GM19239 (cell line): ENCODE data around the gene POFUT1.
"Not testable (repeated sequence)": the region's sequence is repeated elsewhere in the genome, so short reads cannot be mapped to it uniquely, and the experiment has no call there.

ENCODE experiments used
- DNase-seq: peaks from one replicate; pipeline ENCODE4 v3.0.0; 2011; ENCODE audit warnings: low spot score; ENCODE audit not compliant: insufficient read length
- FAIRE-seq: peaks from 2 replicates; lab custom pipeline; 2011; peaks lifted over from hg19 to GRCh38; lab: Jason Lieb, UNC

Gene POFUT1

DNA sequence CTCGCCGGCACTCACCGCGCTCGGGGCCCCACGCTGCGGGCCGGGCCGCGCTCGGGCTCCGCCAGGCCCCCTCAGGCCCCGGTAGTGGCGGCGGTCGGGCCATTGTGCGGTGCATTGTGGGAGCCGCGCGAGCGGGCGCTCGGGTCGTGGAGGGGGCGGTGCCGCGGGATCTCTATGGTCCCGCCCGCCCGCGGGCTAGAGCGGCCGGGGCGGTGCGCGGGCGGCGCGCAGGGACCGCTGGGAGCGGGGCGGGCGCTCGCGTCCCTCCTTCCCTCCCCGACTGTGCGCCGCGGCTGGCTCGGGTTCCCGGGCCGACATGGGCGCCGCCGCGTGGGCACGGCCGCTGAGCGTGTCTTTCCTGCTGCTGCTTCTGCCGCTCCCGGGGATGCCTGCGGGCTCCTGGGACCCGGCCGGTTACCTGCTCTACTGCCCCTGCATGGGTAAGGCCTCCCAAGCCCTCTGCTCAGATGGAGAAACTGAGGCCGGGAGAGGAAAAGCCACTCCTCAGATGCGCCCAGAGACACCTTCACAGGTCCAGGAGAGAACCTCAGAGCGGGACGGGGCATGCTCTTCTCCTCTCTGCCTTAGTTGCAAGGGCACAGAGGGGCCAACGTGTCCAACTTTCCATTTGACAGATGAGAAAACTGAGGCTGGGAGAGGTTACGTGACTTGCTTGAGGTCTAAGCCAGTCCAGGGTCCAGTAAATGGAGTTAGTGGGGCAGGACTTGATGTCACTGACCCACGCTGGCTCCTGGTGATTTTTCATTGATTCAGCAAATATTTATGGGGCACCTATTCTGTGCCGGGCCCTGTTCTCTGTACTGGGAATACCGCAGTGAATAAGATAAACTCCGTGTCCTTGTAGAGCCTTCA, at the start of gene POFUT1, which contains the start of gene PLAGL2:
Gene POFUT1 (plus strand): TSS at position 255 of the 873 bp plus-strand sequence. CDS start 62 bp downstream, at position 317.
Gene PLAGL2 (minus strand): TSS at position 118 of the 873 bp plus-strand sequence. CDS start 5,565 bp downstream, outside the sequence.
- peak; percentile 55 for FAIRE-seq
- DNase-seq = peak; percentile 98

DNA sequence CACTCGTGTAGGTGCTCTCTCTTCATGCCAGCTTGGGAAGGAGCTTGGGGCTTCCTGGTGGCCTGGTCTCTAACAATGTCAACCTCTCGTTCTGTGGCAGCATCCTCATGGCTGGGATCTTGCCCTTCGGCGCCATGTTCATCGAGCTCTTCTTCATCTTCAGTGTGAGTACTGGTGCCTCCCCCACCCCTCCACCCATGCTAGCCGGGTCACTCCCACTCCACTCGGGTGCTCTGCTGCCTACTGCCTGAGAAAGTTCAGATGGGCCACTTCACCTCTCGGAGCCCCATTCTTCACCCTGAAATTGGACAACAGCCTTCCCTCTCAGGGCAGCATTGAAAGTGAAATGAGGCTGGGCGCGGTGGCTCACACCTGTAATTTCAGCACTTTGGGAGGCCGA, 49.3 kb upstream of the POFUT1 start:
- no peak for FAIRE-seq
- no peak for DNase-seq

DNA sequence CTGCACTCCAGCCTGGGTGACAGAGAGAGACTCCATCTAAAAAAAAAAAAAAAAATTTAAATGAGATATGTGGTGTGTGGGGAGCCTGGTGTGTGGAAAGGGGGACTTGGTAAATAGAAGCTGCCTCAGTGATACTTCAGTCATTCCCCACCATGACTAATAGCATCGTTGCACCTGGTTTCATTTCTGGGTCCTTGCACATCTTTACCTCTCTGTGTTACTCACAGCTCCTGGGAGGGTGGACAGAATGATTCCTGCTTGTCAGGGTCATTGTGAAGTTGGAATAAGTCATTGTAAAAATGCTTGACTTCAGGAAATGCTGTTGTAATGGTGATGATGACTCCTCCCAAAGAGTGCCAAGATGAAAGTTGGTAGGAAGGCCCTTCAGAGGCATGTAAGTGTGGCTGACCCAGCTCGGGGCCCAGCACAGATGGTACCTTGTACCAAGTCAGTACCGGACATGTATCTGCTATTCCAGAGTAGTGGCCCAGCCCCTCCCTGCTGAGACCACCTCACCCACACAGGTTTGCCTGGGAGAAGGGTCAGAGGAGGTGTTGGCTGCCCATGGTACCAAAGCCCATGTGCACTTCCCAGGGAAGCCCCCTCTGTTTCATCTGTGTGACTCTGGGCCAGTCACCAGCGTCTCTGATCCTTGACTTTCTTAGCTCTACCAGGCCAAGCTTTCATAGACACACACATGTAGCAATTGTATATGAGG, 48.6 kb upstream of the POFUT1 start:
- no peak for FAIRE-seq
- DNase-seq = no peak

DNA sequence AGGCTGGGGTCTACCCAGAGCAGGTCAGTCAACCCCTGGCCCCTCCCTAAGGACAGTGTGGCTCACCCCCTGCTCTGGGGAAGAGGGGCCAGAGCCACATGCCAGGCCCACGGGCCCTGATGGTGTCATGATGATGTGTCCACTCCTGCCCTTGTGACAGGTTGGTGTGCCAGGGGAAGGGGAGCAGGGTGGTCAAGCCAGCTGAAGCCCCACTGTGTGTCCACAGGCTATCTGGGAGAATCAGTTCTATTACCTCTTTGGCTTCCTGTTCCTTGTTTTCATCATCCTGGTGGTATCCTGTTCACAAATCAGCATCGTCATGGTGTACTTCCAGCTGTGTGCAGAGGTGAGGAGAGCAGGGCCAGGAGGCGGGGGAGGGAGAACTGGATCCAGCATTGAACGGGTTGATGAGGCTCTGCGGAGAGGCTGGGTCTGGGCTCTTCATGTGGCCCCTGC, 47.9 kb upstream of the POFUT1 start:
- FAIRE-seq (no peak), DNase-seq (no peak)

DNA sequence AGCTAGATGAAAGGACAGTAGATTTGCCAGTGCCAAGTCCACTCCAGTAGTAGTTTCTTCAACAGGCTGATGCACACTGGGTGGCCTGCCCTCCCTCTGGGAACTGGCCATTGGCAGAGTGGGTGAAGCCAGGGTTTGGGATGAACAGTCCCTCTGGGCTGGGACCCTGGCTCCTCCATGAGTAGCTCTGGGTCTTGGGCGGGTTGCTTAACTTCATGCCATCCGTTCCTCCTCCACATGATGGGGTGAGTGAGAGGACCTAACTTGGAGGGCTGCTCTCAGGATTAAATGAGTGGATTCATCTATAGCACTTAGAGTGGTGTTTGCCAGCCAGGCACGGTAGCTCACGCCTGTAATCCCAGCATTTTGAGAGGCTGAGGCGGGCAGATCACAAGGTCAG, 47.3 kb upstream of the POFUT1 start:
- DNase-seq = no peak
- FAIRE-seq = no peak

DNA sequence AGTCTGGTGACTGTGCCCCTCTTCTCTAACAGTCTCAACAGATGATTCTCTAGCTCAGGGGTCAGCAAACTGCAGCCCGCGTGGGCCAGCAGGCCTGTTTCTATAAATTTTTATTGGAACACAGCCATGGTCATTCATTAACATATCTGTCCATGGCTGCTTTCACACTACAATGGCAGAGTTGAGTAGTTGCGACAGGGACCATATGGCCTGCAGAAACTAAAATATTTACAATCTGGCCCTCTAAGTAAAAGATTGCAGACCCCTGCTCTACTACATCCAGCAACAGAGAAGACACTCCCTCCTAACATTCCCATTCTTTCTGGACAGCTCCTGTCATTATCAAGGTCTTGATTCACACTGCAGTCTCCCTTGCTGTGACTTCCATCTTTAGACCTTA, 45.3 kb upstream of the POFUT1 start:
- no peak for DNase-seq
- FAIRE-seq = no peak

DNA sequence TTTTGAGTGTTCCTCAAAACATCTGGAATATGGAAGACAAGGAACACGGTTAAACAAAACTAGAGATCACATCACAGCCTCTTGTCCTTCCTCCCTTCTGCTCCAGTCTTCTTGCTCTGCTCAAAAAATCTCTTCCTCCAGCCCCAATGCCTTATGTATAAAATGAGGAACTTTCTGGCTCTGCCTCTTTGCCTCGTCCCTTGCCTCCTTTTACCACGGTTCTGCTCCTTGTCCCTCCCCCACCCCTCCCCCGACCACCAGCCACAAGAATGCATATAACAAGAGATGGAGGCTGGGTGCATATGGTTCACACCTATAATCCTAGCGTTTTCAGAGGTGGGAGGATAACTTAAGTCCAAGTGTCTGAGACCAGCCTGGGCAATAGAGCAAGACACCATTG, 43.7 kb upstream of the POFUT1 start:
- FAIRE-seq = no peak
- no peak for DNase-seq

DNA sequence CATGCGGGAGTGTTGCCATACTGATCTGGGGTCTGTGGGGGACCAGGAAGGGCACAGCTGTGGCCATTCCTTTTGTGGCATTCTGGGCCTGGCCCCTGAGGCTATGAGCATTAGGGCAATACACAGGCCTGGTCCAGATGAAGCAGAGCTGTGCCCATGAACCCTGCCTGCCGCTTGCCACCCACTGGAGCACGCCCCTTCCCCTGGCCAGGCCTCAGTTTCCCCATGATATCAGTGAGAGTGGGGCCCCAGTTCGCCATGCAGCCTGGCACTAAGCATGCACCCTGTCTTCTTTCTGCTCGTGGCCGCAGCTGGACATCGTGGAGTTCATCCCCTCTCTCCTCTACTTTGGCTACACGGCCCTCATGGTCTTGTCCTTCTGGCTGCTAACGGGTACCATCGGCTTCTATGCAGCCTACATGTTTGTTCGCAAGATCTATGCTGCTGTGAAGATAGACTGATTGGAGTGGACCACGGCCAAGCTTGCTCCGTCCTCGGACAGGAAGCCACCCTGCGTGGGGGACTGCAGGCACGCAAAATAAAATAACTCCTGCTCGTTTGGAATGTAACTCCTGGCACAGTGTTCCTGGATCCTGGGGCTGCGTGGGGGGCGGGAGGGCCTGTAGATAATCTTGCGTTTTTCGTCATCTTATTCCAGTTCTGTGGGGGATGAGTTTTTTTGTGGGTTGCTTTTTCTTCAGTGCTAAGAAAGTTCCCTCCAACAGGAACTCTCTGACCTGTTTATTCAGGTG, 42.5 kb upstream of the POFUT1 start:
- no peak for FAIRE-seq

DNA sequence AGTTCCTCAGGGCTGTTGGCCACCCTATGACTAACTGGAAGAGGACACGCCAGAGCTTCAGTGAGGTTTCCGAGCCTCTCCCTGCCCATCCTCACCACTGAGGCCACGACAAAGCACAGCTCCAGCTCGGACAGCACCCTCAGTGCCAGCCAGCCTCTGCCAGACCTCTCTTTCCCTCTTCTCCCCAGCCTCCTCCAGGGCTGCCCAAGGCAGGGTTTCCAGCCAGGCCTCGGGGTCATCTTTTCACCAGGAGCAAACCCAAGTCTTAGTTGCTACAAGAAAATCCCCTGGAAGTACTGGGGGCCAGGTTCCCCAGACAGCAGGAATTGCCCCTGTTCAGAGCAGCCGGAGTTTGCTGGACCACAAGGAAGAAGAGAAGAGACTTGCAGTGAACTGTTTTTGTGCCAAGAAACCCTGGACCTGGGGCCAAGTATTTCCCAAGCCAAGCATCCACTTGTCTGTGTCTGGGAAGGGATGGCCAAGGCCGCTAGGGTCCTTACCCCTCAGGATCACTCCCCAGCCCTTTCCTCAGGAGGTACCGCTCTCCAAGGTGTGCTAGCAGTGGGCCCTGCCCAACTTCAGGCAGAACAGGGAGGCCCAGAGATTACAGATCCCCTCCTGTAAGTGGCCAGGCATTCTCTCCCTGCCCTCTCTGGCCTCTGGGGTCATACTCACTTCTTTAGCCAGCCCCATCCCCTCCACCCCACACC, 41.7 kb upstream of the POFUT1 start:
- no peak for DNase-seq
- FAIRE-seq = no peak

More for the DNA sequence above, 42.5 kb upstream of the POFUT1 start:
- DNase-seq = no peak

DNA sequence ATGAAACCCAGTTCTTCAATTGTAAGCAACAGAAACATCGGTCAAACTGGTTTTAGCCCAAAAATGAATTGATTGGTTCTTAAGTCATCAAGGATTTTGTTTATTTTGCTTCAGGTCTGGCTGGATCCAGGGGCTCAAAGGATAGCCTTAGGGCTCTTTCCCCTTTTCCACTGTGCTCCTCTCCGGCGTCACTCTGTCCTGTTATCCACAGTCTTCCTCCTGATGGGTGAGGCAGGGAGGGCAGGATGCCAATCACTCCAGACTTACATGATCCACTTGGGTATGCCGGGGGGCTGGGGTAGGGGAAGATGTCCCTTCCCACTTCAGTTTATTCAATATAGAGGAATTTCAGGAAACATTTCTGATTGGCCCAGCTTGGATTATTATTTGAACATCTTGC, 40.1 kb upstream of the POFUT1 start:
- no peak for FAIRE-seq

DNA sequence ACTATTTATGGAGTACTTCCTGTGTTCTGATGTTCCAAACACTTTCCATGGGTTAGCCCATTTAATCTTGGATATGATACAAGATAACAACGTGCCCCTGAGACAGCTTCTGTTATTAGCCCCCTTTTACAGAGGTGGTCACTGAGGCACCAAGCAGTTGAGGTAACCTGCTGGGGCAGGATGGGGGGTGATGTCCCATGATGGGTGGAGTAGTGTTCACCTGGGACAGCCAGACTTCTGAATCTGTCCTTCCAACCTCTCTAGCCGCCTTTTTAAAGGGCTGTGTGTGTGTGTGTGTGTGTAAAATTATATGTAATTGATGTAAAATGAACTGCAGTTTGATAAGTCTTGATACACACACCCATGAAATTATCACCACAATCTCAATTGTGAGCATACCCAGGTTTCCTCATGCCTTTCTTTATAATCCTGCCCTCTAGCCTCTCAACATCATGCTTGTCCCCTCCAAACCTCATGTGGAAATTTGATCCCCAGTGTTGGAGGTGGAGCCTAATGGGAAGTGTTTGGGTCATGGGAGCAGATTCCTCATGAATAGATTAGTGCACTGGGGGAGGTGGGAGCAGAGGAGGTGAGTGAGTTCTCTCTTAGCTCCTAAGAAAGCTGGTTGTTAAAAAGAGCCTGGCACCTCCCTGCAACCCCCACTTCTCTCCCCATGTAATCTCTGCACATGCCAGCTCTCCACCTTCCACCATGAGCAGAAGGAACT, 39.3 kb upstream of the POFUT1 start:
- FAIRE-seq (no peak), DNase-seq (no peak)

More for the DNA sequence above, 40.1 kb upstream of the POFUT1 start:
- DNase-seq = no peak

DNA sequence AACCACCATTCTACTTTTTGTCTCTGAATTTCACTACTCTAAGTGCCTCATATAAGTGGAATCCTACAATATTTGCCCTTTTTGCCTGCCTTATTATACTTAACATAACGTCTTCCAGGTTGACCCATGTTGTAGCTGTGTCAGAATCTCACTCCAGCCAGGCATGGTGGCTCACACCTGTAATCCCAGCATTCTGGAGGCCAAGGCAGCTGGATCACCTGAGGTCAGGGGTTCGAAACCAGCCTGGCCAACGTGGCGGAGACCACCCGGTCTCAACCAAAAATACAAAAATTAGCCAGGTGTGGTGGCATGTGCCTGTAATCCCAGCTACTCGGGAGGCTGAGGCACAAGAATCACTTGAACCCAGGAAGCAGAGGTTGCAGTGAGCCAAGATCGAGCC, 30.0 kb upstream of the POFUT1 start:
- FAIRE-seq = not testable (repeated sequence)

DNA sequence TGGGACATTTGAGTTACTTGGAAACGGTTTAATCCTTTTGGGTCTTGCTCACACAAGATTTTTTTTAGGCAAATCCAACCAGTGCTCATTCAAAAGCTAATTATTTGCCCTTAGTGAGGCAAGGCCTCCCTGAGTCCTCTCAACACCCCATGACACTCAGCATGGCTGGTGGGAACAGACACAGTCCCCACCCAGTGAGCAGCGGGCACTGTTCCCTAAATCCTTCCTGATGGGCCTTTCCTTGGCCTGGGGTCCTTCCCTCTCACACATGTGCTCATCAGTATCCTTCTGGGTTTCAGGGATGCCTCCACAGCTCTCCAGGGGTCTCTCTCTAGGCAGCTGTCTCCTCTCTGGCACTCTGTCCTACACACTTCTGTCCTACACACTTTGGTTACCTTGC, 28.2 kb upstream of the POFUT1 start:
- no peak for DNase-seq
- no peak for FAIRE-seq

More for the DNA sequence above, 30.0 kb upstream of the POFUT1 start:
- not testable (repeated sequence) for DNase-seq

DNA sequence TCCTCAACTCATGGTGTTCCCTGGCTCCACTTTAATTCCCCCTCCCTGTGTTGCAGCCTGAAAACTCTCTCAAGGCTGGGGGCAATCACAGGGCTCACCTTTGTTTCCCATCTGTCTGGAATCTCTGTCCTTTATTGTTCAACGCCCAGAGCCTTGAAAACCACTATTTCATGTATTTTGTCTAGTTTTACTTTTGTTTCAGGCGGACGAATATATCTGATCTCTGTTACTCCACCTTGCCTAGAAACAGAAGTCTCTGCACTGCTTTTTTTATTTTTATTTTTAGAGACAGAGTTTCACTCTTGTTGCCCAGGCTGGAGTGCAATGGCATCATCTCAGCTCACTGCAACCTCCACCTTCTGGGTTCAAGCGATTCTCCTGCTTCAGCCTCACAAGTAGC, 27.7 kb upstream of the POFUT1 start:
- no peak for FAIRE-seq
- DNase-seq = no peak

DNA sequence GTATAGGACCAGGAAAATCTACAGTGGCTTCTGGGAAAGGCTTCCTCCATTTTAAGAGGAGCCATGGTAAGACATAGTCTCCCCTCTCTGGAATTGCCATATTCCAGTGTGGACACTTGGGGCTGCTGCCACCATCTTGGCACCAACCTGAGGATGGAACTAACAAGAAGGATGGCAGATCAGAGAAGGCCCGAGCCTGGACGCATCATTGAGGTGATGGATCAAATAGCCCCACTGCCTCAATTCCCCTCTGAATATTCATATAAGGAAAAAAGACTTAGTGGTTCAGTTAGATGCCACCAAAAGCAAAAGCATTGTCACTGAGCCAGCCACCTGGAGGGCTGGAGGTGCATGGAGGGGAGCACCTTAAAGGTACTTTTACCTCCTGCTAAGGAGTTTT, 26.1 kb upstream of the POFUT1 start:
- DNase-seq (no peak), FAIRE-seq (no peak)

DNA sequence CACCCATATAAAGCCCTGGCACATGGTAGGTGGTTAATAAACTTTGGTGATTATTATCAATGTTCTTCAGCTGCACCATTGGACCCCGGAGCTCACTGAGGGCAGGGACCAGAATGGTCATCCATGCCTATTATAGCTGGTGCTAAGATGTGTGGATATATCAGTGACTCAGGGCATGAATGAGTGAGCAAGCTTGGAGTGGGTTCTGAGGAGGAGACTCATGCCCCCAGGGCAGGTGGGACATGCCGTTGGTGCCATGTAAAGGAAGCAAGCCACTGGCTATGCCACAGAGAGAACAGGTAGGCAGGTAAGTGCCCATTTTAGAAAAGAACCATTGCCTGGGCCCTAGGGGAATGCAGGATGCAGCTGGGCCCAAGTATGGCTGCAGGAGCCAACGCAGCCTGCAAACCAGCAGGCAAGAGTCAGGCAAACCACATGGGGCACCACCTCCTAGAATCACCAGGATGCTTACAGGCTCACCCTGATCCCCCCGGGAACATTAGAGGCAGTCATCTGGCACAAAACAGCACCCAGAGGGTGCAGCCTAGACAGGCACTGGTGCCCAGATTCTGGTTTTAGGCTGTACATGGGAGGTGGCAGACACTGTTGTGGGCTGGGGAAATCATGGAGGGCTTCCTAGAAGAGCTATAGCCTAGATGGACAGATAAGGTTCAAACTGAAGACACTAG, 23.6 kb upstream of the POFUT1 start:
- FAIRE-seq (no peak), DNase-seq (no peak)

DNA sequence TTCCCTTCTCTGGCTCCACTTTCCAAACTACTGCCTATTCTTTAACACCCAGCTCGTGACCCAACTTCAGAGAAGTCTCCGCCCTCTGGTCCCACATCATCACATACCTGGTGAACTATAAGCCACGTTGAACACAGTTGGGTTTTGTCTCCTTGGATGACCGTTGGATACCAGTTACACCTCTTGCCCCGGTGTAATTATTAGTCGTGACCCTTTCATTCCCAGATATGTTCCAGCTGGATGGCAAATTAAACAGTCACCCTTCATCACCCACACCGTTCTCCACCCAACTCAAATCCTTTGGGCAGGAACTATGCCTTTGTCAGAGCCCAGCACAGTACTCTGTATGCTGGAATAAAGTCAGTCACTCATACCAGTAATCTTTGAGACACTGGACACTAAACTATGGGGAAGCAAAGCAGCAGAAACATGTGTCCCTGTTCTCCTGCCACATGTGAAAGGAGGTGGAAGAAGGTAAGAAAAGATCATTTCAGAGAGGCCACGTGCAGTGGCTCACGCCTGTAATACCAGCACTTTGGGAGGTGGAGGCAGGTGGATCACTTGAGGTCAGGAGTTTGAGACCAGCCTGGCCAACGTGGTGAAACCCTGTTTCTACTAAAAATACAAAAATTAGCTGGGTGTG, 22.6 kb upstream of the POFUT1 start:
- FAIRE-seq (no peak), DNase-seq (no peak)

DNA sequence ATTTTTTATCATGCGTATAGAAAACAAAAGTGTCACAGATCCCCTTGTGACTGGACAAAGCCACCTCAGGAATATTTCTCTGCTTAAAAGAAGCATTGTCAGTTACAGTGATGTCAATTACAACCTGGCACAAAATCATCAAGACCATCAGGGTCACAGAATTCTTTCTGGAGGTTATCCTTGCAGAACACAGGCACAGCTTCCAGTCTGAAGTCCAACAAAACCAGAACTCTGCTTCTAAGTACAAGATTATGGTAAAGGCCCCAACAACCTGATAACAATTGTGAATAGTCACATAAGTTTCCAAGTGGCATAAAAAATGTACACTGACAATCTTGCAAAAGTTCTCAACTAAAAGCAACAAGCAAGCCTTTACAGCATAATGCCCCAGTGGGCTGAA, 21.2 kb upstream of the POFUT1 start:
- no peak for FAIRE-seq
- no peak for DNase-seq
